SJCRH30 (cell line): ENCODE results near the gene HNRNPC. TPM values are rescaled to one million over a fixed set of nuclear protein-coding genes. Genes with fewer than 3 reads are reported as not detected.
"Not testable (repeated sequence)": the region's sequence is repeated elsewhere in the genome, so short reads cannot be mapped to it uniquely, and the experiment has no call there.

Experiments used
- DNase-seq, 2 experiments: peaks; one replicate each; pipeline ENCODE4 v3.0.0-alpha.2; 2015 to 2020
- H3K27ac ChIP-seq: fragments of 250-450 bp; sonication (Bioruptor Pico); 2 replicates; pipeline ENCODE4 v1.5.1; 2020; ENCODE audit warnings: mild to moderate bottlenecking, moderate library complexity
- H3K27me3 ChIP-seq: fragments of 250-450 bp; sonication (Bioruptor Pico); 2 replicates; pipeline ENCODE4 v1.5.1; 2020; ENCODE audit warnings: mild to moderate bottlenecking, moderate library complexity
- H3K36me3 ChIP-seq: fragments of 250-450 bp; sonication (Bioruptor Pico); 2 replicates; pipeline ENCODE4 v1.5.1; 2020; ENCODE audit warnings: mild to moderate bottlenecking, moderate library complexity
- H3K4me1 ChIP-seq: fragments of 250-450 bp; sonication (Bioruptor Pico); 2 replicates; pipeline ENCODE4 v1.5.1; 2020; ENCODE audit warnings: mild to moderate bottlenecking, moderate library complexity
- H3K4me3 ChIP-seq: fragments of 250-450 bp; sonication (Bioruptor Pico); 2 replicates; pipeline ENCODE4 v1.5.1; 2020; ENCODE audit warnings: mild to moderate bottlenecking, moderate library complexity
- H3K9me3 ChIP-seq: fragments of 250-450 bp; sonication (Bioruptor Pico); replicated peaks from 2 replicates; pipeline ENCODE4 v1.5.1; 2020; ENCODE audit warnings: mild to moderate bottlenecking, moderate library complexity
- total RNA-seq: library from RNA; depleted of rRNA; stranded (reverse); fragments of >200 nt; shearing (Covaris generic); gene quantifications from 2 replicates; pipeline ENCODE4 v1.2.3, GENCODE V29; 2014

Gene HNRNPC
- total RNA-seq, 1 experiment from 2014 or later, result 1,219 TPM

DNA sequence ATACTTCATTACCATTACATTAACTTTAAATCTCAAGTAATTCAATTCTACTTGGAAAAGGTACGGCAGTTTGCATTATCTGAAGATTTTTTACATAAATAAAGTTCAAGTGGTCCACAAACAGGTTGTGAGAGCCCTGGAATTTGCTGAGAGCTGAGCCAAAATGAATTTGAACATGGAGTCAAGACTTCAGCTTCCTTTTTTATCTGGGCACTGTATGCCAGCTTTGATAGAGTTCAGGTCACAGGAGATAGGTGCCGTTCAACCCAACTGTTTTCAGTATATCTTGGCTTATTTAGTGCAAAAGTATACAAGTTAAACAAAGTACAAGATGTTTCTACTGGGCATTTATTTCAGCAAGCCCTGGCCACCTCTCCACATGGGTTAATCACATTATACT is 28.8 kb downstream of the HNRNPC start:
- Histone ChIP-seq H3K4me3 (no peak overlapping the region), H3K27ac (no peak overlapping the region), H3K36me3 (peaks cover 88% of the 10 kb centered on the region), H3K27me3 (no peaks in the 10 kb centered on the region), H3K4me1 (no peaks in the 10 kb centered on the region), H3K9me3 (no peaks in the 10 kb centered on the region)
- no peak for DNase-seq

DNA sequence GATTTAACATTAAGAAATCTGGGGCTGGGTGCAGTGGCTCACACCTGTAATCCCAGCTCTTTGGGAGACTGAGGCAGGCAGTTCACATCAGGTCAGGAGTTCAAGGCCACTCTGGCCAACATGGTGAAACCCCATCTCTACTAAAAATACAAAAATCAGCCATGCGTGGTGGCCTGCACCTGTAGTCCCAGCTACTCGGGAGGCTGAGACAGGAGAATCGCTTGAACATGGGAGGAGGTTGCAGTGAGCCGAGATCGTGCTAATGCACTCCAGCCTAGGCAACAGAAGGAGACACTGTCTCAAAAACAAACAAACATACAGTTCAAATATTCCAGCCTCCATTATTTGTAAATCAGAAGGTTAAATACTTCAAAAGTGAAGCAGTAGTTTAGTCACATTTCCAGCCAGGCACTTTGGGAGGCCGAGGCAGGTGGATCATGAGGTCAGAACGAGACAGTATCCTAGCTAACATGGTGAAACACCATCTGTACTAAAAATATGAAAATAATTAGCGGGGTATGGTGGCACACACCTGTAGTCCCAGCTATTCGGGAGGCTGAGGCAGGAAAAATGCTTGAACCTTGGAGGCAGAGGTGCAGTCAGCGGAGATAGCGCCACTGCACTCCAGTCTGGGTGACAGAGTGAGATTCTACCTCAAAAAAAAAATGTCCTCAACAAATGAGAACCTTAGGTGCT is 30.3 kb downstream of the HNRNPC start:
- Histone ChIP-seq H3K9me3 (no peaks in the 10 kb centered on the region), H3K27ac (no peak overlapping the region), H3K4me1 (no peaks in the 10 kb centered on the region), H3K27me3 (no peaks in the 10 kb centered on the region), H3K4me3 (no peak overlapping the region), H3K36me3 (peaks cover 88% of the 10 kb centered on the region)
- DNase-seq, result no peak

DNA sequence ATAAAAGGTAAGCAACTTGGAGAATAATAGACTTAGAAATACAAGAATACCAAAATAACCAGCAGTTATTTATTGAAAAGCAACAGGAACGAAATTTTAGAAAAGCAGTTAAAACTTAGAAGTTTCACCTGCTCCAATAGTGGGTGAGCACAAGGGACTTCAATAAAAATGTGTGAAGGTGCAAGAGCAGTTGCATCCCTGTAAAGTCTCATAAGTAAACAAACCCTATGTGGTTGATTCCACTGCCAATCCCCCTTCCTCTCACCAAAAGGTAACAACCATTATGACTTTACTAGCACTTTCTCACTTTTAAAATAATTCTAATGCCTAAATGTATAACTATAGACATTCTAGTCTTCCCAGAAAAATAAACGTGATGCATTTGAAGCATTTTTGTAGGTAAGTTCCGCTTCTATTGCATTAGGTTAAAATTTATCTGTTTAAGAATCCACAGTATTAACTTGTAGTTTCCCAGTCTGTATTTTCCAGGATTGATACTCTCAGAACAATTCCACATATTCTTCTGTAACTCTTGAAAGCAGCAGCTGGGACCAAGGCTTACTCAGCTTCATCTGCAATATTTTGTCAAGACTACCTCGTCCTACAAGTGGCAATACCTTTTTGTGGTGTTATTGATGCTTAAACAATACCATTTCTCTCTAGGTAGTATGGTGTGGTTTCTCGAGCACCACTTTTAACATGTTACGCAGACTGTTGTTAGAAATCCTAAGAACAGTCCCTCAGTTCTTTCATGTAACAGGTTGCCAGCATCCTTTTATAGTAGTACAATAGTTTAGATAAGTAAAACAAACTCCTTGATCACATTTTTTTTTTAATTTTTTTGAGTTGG is 32.1 kb downstream of the HNRNPC start:
- H3K9me3 ChIP-seq, result no peaks in the 10 kb centered on the region
- no peaks in the 10 kb centered on the region for H3K27me3 ChIP-seq
- H3K4me1 ChIP-seq, result no peaks in the 10 kb centered on the region
- no peak for DNase-seq
- H3K27ac ChIP-seq, result no peak overlapping the region
- H3K36me3 ChIP-seq, result peaks cover 87% of the 10 kb centered on the region
- H3K4me3 ChIP-seq, result no peak overlapping the region

DNA sequence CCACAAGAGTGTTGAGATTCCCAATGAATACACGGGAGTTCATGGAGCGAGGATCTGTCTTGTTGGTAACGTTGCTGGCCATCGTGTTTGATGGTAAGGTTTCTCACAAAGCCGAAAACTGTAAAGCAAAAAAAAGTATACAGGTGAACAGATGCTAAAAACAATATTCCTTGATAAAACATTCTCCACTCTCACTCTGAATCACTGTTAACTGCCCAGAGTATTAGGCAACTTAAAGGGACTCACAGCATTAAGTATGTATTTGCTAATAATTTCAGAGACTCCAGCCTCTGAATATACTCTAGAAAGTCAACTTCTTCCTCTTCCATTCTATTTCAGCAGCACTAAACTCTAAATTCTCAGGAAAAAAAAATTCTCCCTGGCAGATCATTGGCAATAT is 35.1 kb downstream of the HNRNPC start:
- Histone ChIP-seq H3K27me3 (no peaks in the 10 kb centered on the region), H3K9me3 (no peaks in the 10 kb centered on the region), H3K4me1 (no peaks in the 10 kb centered on the region), H3K4me3 (no peak overlapping the region), H3K36me3 (peaks cover 89% of the 10 kb centered on the region), H3K27ac (no peak overlapping the region)
- DNase-seq, result no peak

DNA sequence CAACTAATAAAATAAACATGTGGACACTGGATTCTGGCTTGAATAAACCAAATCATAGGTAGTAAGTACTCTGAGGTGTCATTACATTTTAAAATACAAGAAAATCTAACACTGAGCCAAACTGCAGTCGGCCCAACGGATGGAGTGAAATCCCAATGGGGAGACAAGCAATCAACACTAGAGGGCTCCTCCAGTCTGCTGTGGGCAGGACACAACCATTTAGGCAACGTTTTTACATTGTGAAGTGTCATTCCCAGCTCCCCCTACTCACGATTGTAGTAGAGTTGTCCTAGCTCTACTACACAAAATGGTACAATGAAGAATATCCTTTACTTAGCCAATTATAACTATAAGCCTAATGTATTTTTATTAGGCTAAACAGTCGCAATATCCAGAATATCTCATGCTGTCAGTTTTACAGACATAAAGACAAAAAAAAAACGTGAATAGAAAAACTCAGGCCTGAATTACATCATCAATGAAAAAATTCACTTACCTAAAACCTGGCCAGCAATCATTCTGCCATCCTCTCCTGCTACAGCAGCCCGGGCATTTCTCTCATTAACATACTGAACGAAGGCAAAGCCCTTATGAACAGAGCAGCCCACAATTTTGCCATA is 35.7 kb downstream of the HNRNPC start:
- no peak for DNase-seq
- peaks cover 89% of the 10 kb centered on the region for H3K36me3 ChIP-seq
- H3K27me3 ChIP-seq, result no peaks in the 10 kb centered on the region
- H3K4me3 ChIP-seq, result no peak overlapping the region
- H3K9me3 ChIP-seq, result no peaks in the 10 kb centered on the region
- H3K27ac ChIP-seq, result no peak overlapping the region
- H3K4me1 ChIP-seq, result no peaks in the 10 kb centered on the region

DNA sequence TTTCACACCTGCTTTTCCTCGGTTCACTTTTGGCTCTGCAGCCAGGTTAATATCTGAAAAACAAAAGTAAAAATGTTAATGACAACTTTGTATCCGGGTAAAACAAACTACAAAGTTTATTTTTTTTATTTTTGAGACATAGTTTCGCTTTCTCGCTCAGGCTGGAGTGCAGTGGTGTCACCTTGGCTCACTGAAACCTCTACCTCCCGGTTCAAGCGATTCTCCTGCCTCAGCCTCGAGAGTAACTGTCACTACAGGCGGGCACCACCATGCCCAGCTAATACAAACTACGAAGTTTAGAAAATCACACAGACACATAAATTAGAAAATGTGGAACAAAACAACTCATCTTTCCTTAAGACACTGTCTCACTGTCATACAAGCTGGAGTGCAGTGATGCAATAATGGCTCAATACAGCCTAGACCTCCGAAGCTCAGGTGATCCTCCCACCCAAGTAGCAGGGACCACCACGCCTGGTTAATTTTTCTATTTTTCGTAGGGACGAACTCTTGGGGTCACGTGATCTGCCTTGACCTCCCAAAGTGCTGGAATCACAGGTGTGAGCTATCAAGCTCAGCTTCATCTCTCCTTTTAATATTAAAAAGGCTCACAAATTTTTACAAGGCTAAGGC is 38.1 kb downstream of the HNRNPC start:
- no peak for DNase-seq
- no peak overlapping the region for H3K4me3 ChIP-seq
- no peaks in the 10 kb centered on the region for H3K9me3 ChIP-seq
- H3K4me1 ChIP-seq, result no peaks in the 10 kb centered on the region
- H3K27me3 ChIP-seq, result no peaks in the 10 kb centered on the region
- H3K27ac ChIP-seq, result no peak overlapping the region
- peaks cover 94% of the 10 kb centered on the region for H3K36me3 ChIP-seq

DNA sequence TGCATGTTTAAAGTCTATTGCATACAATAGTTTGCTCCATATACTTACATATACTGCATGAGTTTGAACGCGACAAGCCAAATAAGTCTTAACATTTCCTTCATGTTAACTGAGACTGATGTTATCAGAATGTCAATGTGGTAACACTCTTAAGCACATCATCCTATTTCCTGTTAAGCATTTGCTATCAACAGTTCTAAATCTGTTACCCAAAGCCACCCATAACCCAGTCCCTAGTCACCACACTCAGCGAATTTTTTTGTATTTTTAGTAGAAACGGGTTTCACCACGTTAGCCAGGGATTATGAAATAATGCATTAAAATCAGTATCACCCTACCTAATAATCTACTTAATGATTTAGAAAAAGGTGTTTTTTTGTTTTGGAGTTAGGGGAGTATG is 39.4 kb downstream of the HNRNPC start:
- H3K4me1 ChIP-seq, result no peaks in the 10 kb centered on the region
- no peak for DNase-seq
- H3K27me3 ChIP-seq, result no peaks in the 10 kb centered on the region
- no peak overlapping the region for H3K4me3 ChIP-seq
- peaks cover 92% of the 10 kb centered on the region for H3K36me3 ChIP-seq
- H3K27ac ChIP-seq, result no peak overlapping the region
- H3K9me3 ChIP-seq, result no peaks in the 10 kb centered on the region

DNA sequence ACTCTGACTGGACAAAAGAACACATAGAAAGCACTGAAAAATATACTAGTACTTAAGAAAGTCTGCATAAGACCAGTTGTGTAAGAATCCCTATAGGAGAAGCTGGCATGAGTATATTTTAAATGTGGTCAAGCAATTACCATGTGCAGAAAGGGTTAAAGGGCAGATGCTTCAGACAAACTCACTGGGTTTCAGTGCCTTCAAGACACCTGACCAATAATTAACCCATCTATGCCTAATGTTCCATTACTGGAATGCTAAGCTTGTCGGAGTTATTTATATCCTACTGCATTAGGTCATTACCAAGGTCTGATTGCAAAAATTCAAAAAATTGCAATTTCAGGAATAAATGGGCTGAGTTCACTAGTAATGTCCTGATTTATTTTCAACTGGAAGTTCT is 41.3 kb downstream of the HNRNPC start:
- no peaks in the 10 kb centered on the region for H3K4me1 ChIP-seq
- no peak overlapping the region for H3K27ac ChIP-seq
- H3K27me3 ChIP-seq, result no peaks in the 10 kb centered on the region
- no peaks in the 10 kb centered on the region for H3K9me3 ChIP-seq
- no peak for DNase-seq
- peaks cover 96% of the 10 kb centered on the region for H3K36me3 ChIP-seq
- no peak overlapping the region for H3K4me3 ChIP-seq

DNA sequence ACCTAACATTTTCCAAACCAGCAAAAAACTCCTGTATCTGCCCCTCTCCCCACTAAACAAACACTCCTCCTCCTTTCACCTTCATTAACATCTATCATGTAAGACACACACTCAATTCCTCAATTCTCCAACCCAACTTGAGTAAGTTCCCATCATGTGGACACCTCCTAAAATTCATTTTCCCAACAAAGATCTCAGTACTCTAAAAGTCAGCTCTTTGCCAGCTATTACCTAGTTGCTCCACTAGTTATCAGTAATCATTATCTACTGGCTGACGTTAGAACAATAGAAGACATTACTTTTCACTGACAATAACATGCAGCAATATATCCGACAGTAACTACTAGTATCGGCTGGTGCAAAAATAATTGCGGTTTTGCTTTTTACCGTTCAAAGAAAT is 42.1 kb downstream of the HNRNPC start:
- Histone ChIP-seq H3K36me3 (peaks cover 96% of the 10 kb centered on the region), H3K4me1 (no peaks in the 10 kb centered on the region), H3K4me3 (no peak overlapping the region), H3K9me3 (no peaks in the 10 kb centered on the region), H3K27me3 (no peaks in the 10 kb centered on the region), H3K27ac (no peak overlapping the region)
- DNase-seq, result no peak

DNA sequence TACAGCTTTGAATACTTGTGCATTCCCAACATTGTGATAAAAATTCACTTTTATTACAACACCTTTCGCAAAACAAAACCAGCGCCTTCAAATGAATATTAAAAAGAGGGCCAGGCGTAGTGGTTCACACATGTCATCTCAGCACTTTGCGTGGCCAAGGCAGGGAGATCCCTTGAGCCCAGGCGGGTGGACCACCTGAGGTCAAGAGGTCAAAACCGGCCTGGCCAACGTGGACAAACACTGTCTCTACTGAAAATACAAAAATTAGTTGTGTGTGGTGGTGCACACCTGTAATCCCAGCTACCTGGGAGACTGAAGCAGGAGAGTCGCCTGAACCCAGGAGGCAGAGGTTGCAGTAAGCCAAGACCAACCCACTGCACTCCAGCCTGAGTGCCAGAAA is 42.8 kb downstream of the HNRNPC start:
- Histone ChIP-seq H3K27ac (no peak overlapping the region), H3K9me3 (no peaks in the 10 kb centered on the region), H3K4me1 (no peaks in the 10 kb centered on the region), H3K4me3 (no peak overlapping the region), H3K36me3 (peaks cover 95% of the 10 kb centered on the region), H3K27me3 (no peaks in the 10 kb centered on the region)
- DNase-seq, result no peak

DNA sequence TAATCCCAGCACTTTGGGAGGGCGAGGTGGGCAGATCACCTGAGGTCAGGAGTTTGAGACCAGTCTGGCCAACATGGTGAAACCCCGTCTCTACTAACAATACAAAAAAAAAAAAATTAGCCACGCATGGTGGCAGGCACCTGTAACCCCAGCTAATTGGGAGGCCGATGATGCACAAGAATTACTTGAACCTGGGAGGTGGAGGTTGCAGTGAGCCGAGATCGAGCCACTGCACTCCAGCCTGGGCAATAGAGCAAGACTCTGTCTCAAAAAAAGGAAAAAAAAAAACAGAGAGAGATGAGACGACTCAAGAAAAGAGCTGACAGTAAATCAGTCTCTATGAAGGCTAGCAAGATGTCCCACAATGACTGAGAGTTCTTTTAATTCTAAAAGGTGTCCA is 44.1 kb downstream of the HNRNPC start:
- not testable (repeated sequence) for H3K27ac ChIP-seq, H3K9me3 ChIP-seq, H3K4me3 ChIP-seq, H3K27me3 ChIP-seq, DNase-seq, H3K4me1 ChIP-seq
- peaks cover 95% of the 10 kb centered on the region for H3K36me3 ChIP-seq

DNA sequence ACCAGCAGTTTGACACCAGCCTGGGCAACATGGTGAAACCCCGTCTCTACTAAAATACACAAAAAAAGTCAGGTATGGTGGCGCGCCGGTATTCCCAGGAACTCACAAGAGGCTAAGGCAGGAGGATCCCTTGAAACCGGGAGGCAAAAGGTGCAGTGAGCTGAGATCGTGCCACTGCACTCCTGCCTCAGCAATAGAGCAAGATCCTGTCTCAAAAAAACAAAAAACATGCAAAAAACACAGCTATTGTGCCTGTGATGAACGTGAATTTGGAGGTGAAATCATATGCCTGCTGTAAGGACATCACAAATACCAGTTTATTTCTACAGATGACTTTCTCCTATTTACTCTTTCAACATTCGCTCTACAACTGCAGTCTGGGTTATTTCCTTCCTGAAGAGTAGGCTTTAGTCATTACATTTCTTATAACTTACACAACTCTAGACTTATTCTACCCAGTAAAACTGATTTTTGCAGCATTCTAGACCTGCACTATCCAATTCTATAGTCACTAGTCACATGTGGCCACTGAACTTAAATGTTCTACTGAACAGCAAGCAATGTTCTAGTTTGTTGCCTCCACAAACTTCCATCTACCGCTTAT is 48.3 kb downstream of the HNRNPC start:
- Histone ChIP-seq H3K4me1 (peaks cover 14% of the 10 kb centered on the region), H3K9me3 (0 out of 2 replicates have a peak, but pooled peaks cover 3% of the 10 kb centered on the region), H3K4me3 (no peak overlapping the region), H3K27me3 (no peaks in the 10 kb centered on the region), H3K27ac (no peak overlapping the region), H3K36me3 (peaks cover 93% of the 10 kb centered on the region)
- DNase-seq, result no peak

DNA sequence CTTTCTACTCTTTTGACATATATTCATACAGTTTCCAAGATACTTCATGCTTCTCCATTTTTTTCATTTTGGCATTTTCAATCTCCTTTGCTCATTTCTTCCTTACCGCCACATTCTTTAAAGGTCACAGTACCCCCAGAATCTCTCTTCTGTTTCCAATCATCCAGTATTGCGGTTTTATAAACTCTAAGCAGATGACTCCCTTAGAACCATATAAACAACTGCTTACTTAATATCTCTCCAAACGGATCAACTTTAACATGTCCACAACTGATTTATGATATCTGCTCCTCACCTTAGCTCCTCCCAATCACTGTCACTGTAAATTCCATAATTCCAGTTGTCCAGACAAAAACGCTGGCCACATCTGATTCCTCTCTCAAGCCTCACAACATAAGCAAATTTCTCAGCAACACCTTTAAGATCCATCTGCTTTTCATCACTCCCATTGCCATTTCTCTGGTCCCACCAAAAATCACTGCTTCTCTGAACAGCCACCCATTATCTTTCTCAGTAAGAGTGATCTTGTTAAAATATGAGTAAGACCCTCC is 49.6 kb downstream of the HNRNPC start:
- Histone ChIP-seq H3K27ac (no peak overlapping the region), H3K4me1 (peaks cover 14% of the 10 kb centered on the region), H3K27me3 (no peaks in the 10 kb centered on the region), H3K4me3 (no peak overlapping the region), H3K36me3 (peaks cover 91% of the 10 kb centered on the region), H3K9me3 (0 out of 2 replicates have a peak, but pooled peaks cover 3% of the 10 kb centered on the region)
- no peak for DNase-seq

DNA sequence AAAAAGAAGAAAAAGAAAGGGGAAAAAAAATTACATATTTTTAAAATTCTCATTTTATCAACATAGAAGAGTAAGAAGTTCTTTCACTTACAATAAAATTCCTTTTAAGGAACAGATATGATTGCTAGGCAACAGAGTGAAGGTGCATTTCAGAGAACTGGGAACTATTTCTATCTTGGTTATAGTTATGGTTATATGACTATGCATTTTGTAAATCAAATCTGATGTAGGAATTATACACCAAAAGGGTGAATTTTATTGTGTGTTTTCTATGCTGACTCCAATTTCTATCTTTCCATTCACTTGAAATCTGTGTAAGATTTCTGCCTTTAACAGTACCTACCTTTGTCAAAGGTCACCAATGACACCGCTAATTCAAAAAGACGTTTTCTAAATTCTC is 50.1 kb downstream of the HNRNPC start:
- Histone ChIP-seq H3K4me3 (no peak overlapping the region), H3K4me1 (peaks cover 14% of the 10 kb centered on the region), H3K9me3 (0 out of 2 replicates have a peak, but pooled peaks cover 3% of the 10 kb centered on the region), H3K36me3 (peaks cover 91% of the 10 kb centered on the region), H3K27ac (no peak overlapping the region), H3K27me3 (no peaks in the 10 kb centered on the region)
- DNase-seq, result no peak
